Esophagus muscularis mucosa (tissue), 4 donors: Measurements from ENCODE around the gene GP2. TPM values are rescaled to one million over a fixed set of nuclear protein-coding genes. Genes with fewer than 3 reads are reported as not detected.

Experiments
- DNase-seq: peaks from one replicate; pipeline ENCODE4 v3.0.0-alpha.2; 2017; ENCODE audit errors: extremely low spot score
- H3K27ac ChIP-seq, 4 donors: fragments of 200-600 bp; sonication (generic); replicated peaks in 1 of 4; 1 replicate in 3 of 4; 2 replicates in 1 of 4; pipeline ENCODE4 v1.5.1; 2016 to 2019; ENCODE audit warnings: mild to moderate bottlenecking in 1 of 4
- H3K27me3 ChIP-seq, 4 donors: fragments of 200-600 bp; sonication (generic); one replicate each; pipeline versions ENCODE4 v1.5.1 to v1.6.0; 2016 to 2019
- H3K36me3 ChIP-seq, 4 donors: fragments of 200-600 bp; sonication (generic); one replicate each; pipeline ENCODE4 v1.5.1; 2016 to 2019
- H3K4me1 ChIP-seq, 4 donors: fragments of 200-600 bp; sonication (generic); one replicate each; pipeline ENCODE4 v1.5.1; 2016 to 2019
- H3K4me3 ChIP-seq, 4 donors: fragments of 200-600 bp; sonication (generic); 1 replicate in 2 of 4; 2 replicates in 2 of 4; pipeline ENCODE4 v1.5.1; 2016 to 2019; ENCODE audit warnings: mild to moderate bottlenecking in 4 of 4, moderate library complexity in 1 of 4
- H3K9me3 ChIP-seq, 4 donors: fragments of 200-600 bp; sonication (generic); 1 replicate in 3 of 4; 2 replicates in 1 of 4; pipeline ENCODE4 v1.5.1; 2016 to 2019
- CTCF ChIP-seq, 3 experiments: fragments of 200-600 bp in 2 of 3; fragments of 450-650 bp in 1 of 3; sonication (generic) in 2 of 3; IDR thresholded peaks; one replicate each; pipeline ENCODE4 v1.5.1; 2017 to 2019; ENCODE audit warnings: antibody characterized with exemption in 3 of 3, mild to moderate bottlenecking in 2 of 3, moderate library complexity in 1 of 3
- EP300 ChIP-seq: sonication (generic); formaldehyde crosslinking; IDR thresholded peaks from one replicate; pipeline ENCODE4 v1.6.1; 2017; ENCODE audit warnings: antibody characterized with exemption
- POLR2A ChIP-seq: fragments of 450-650 bp; IDR thresholded peaks from one replicate; pipeline ENCODE4 v1.6.1; 2017; ENCODE audit warnings: antibody characterized with exemption, moderate library complexity, mild to moderate bottlenecking, low read depth
- POLR2AphosphoS5 ChIP-seq, 2 donors: sonication (generic); formaldehyde crosslinking; IDR thresholded peaks; one replicate each; pipeline ENCODE4 v1.6.1; 2017; ENCODE audit warnings: antibody characterized with exemption in 2 of 2
- WGBS: methylation state at CpG from one replicate; pipeline ENCODE4 v1.1.5; 2018; 5-methylcytosine and 5-hydroxymethylcytosine counted together
- intact Hi-C: fragments of 100-400 bp; cut with DNase I; formaldehyde crosslinking; loops from one replicate; pipeline ENCODE4 v1.15.1; 2023
- total RNA-seq, 4 donors: library from RNA; depleted of rRNA; stranded (reverse); fragments of >200 nt; gene quantifications; one replicate each; pipeline versions ENCODE4 v1.1.0 to v1.2.1, GENCODE V29; 2016

Gene GP2
- total RNA-seq, 4 donors from 2014 or later, result not detected

DNA sequence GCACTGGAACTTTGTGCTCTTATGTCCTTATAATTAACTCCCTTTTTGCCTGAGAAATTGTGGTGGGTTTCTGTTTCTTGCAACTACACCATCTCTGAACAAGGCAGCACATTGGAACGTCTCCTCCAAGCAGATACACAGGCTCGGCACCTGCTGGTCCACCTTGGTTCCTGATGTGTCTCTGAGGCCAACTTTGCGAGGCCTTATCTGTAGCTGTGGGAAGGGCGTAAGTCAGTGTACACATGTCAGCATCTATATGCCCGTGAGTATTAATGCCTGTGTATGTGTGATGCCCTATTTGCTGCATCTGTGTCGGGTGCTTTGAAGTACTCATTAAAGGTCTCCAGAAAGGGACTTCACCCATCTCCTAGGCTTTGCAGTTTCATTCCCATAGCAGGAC, 17.5 kb downstream of the GP2 start:
- Histone ChIP-seq H3K27ac (no peak overlapping the region), H3K4me1 (no peaks in the 10 kb centered on the region), H3K36me3 (no peaks in the 10 kb centered on the region), H3K27me3 (peaks cover 0 to 10% (median 0%) of the 10 kb centered on the region in 4 donors), H3K9me3 (peaks cover 0 to 9% (median 0%) of the 10 kb centered on the region in 4 donors), H3K4me3 (no peak overlapping the region)
- DNase-seq, result no peak
- 80% methylated on average over 6 of the region's 6 CpGs for WGBS
- intact Hi-C loops, result no loop called here
- TF ChIP-seq POLR2AphosphoS5 (IDR thresholded peaks at IDR 0.05) (no peak), CTCF (IDR thresholded peaks at IDR 0.05) (no peak), EP300 (no peak), POLR2A (no peak)

GRCh38 chr16:20308801-20309590, 18.3 kb downstream of the GP2 start:
- no peak for TF ChIP-seq POLR2A
- TF ChIP-seq EP300, result no peak
- no peak for TF ChIP-seq POLR2AphosphoS5 (IDR thresholded peaks at IDR 0.05)
- TF ChIP-seq CTCF (IDR thresholded peaks at IDR 0.05), result no peak
- Histone ChIP-seq H3K27ac (no peak overlapping the region), H3K36me3 (no peaks in the 10 kb centered on the region), H3K27me3 (peaks cover 0 to 10% (median 0%) of the 10 kb centered on the region in 4 donors), H3K9me3 (peaks cover 0 to 9% (median 0%) of the 10 kb centered on the region in 4 donors), H3K4me1 (no peaks in the 10 kb centered on the region), H3K4me3 (no peak overlapping the region)
- no peak for DNase-seq
- intact Hi-C loops, result no loop called here
- WGBS, result 76% methylated on average over 4 of the region's 4 CpGs

- Histone ChIP-seq H3K4me1 (no peaks in the 10 kb centered on the region), H3K36me3 (no peaks in the 10 kb centered on the region), H3K9me3 (peaks cover 0 to 9% (median 0%) of the 10 kb centered on the region in 4 donors), H3K27me3 (peaks cover 0 to 10% (median 0%) of the 10 kb centered on the region in 4 donors), H3K27ac (no peak overlapping the region), H3K4me3 (no peak overlapping the region)
- TF ChIP-seq POLR2A (no peak), CTCF (IDR thresholded peaks at IDR 0.05) (no peak), EP300 (no peak), POLR2AphosphoS5 (IDR thresholded peaks at IDR 0.05) (no peak)
- WGBS, result 79% methylated on average over 4 of the region's 4 CpGs
- intact Hi-C loops, result no loop called here
- DNase-seq, result no peak
Measured at GRCh38 chr16:20308266-20308665, 19.0 kb downstream of the GP2 start.

DNA sequence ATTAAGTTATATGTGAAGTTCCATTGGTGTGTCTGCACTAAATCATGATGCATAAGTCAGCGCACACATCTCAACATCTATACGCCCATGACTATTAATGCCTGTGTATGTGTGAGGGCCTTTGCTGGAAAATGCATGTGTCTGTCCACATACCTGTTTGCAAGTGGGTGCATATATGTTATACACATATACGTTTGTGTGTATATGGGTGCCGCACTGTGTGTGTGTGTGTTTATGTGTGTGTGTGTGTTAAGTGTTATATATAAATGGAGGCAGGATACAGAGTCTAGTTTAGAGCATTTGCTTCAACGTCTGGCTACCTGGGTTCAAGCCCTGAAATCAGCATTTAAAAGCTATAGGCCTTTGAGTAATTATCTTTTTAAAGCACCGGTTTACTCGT, 19.5 kb downstream of the GP2 start:
- Histone ChIP-seq H3K36me3 (no peaks in the 10 kb centered on the region), H3K4me3 (no peak overlapping the region), H3K9me3 (peaks cover 0 to 9% (median 0%) of the 10 kb centered on the region in 4 donors), H3K27me3 (peaks cover 0 to 13% (median 0%) of the 10 kb centered on the region in 4 donors), H3K27ac (no peak overlapping the region), H3K4me1 (no peaks in the 10 kb centered on the region)
- TF ChIP-seq POLR2A, result no peak
- no peak for TF ChIP-seq CTCF (IDR thresholded peaks at IDR 0.05)
- TF ChIP-seq POLR2AphosphoS5 (IDR thresholded peaks at IDR 0.05), result no peak
- TF ChIP-seq EP300, result no peak
- no peak for DNase-seq
- intact Hi-C loops, result no loop called here
- WGBS, result 88% methylated on average over 7 of the region's 7 CpGs
